SKM-1 treated with dmso at 0.1 percent for 144 hours (cell line): ENCODE measurements around the gene MPDZ.
"Not testable (repeated sequence)": the region's sequence is repeated elsewhere in the genome, so short reads cannot be mapped to it uniquely, and the experiment has no call there.

Source experiments
- DNase-seq: peaks from one replicate; lab custom pipeline; 2025; ENCODE audit not compliant: unreplicated experiment; lab: John Stamatoyannopoulos, UW

The MPDZ gene

DNA sequence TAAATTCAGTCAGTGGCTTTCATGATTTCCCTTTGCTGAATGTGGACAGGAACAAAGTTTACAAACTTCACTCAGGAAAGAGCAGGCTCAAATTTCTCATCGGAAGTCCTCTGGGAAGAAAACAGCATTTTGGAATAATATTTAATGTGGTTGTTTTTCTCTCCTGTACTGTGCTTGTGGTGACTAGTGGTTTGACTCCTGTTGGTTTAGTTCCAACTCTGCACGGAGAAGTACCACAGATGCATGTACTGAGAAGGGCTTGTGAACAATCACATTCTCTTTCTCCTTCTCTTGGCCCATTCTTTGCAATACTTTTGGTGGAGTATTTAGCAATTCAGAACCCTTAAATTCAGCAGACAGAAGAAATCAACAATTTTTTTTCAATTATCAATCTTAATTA, 13.3 kb downstream of the MPDZ start:
- DNase-seq: no peak

DNA sequence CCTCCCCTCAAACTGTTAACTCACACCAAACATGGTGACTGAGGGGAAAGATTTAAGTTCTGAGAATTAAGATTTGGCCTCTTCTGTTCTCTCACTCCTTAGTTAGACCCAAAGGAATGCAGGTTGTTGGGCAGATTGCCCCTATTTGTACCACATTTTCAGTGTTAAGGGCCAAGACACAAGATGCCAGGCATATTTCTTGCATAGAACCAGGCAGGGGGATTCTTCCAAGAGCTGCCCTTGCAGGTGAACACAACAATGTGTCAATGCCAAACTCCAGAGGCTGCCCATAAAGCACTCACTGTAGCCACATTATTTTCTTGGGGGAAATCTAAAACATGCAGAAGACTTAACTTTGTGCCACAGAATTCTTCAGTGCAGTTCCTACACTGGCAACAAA, 14.7 kb downstream of the MPDZ start:
- DNase-seq: no peak

DNA sequence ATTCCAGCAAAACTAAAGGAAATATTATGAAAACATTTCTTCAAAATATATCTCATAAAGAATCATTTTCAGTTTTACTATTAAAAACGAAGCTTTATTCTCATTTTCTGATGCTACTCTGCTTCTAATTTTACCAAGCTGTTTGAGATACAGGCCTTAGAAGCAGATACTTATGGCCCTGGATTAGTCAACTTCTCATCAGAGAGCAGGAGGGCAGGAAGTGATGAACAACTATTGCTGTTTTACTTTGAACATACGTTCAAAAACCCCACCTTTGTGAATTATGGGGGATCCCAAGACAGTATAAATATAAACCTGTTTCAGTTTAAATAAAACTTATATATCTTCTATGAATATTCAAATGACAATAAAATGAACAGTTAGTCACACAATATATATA, 16.0 kb downstream of the MPDZ start:
- DNase-seq: peak; percentile 0

DNA sequence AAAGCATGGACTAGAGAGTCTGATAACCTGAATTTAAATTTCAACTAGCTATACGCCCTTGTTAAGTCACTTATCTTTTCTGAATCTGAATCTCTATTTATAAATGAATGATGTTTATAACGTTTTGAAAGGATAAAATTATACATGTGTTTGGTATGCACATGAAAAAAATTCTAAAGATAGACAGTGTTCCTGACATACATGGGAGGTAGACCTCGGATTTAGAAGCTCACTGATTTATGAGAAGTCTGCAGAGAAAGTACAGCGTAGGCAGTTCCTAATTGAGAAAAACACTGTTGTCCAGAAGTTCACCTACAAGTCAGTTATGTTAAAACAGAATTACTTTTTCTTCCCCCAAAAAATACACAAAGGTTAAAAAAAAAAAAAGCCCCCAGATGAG, 26.6 kb downstream of the MPDZ start:
- DNase-seq: no peak

DNA sequence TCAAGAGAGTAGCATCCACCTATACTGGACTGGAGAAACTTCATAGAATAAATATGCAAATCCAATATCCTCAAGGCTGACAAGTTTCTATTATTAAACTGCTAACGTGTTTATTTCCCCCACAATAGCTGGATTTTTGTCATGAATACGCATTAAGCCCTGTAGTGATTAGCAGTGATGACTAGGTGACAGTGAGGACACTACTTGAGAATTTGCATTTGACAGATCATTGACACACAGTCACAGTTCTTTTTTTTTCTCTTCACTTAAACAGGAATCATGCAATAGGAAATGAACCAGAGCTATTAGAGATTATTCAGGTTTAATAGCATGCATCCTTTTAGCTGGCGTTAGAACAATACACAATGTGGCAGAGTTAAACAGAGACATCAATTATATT, 35.3 kb downstream of the MPDZ start:
- no peak for DNase-seq

DNA sequence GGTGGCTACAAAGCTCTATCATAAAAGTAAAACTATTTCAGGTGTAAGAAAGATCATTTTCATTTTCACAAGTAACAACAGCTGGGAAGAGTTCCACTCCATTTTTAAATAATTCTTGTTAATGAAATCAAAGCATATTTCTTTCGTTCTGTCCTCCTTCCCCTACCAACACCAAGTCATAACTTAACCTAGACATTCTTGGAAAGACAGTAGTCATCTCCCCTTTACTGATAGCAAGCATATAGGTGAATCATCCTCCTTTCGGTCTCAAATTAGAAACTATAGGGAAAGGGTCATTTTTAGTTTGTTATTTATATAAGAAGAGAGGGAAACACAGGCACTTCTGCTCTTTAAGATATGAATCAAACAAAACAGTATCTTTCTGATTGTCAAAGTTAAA, 38.2 kb downstream of the MPDZ start:
- DNase-seq: no peak

DNA sequence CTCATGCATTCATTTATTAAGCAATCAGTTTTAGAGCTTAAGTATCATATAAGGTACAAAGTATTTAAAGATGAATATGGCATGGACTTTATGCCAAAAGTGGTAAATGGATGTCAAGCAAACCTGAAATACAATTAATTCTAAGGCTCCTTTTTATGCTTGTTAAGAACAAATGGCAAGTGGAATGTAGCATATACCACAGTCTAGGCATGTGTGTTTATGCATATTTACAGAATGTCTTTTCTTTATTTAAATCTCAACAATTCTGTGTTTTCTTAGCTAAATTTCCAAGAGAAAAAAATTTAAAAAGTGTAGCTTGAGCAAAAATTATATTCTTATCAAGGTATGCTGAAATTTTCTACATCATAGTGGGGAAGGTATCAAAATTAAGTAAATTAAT, 39.8 kb downstream of the MPDZ start:
- DNase-seq: no peak

DNA sequence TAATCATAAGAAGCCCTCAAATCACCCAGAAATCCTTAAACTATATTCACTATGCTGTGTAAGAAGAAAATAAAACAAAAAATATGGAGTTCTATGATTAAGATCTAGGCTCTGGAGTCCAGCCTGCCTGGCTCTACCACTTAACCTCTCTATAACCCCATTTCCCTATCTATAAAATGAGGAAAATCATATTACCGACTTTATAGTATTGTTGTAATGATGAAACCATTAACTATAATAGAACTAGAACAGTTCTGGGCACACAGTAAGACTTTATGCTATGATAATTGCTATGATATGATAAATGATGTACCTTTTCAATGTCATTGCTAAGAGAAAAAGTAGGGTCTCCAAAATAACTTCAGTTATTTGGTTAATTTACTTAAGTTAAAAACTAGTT, 40.3 kb downstream of the MPDZ start:
- no peak for DNase-seq

DNA sequence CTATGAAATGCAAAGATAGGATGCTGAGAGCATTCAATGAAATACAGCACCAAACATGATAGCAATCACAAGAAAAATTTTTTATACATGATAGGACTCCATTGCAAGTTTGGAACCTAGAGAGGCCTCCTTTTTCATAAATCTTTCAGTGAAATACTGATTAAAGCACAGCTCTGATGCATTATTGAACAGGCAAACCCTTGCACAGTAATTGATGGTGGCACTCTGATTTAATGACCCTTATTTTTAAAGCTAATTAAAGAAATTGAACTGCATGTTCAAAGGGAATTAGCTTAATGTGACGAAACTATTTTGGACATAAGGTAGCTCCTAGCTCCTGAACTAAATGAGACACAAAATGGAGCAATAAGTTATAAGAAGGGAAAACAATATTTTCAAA, 44.6 kb downstream of the MPDZ start:
- DNase-seq: no peak

DNA sequence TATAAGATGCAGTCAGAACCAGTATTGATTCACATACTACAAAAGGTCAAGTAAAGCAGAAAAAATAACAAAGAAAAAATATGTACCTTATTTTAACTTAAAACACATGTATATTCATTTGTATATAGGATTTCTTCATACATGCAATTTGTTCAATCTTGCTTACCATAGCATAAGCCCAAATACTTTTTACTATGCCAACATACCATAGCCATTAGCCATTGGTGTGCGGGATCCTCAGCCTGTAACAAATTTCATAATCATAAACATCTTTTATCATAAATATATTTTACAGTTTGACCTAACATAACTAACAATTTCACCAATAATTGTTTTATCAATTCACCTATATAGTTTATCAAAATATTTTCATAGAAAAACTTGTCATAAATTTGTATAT, 51.1 kb downstream of the MPDZ start:
- no peak for DNase-seq

DNA sequence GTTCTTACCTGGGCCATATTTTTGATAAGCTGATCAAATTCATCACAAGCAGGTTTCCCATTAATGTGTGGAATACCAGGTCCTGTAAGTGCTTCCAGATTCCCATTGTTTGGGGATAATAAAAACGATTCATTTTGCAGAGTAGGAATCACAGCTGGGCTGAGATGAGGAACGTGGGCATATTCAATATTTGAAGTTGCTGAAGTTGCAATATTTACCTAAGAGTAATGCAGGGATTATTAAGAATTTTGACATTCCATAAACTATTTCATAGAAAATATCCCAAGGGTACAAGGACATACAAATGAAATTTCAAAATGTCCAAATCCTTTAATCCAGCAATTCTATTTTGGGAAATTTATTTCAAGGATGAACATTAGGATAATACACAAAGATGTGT, 55.1 kb downstream of the MPDZ start:
- no peak for DNase-seq

DNA sequence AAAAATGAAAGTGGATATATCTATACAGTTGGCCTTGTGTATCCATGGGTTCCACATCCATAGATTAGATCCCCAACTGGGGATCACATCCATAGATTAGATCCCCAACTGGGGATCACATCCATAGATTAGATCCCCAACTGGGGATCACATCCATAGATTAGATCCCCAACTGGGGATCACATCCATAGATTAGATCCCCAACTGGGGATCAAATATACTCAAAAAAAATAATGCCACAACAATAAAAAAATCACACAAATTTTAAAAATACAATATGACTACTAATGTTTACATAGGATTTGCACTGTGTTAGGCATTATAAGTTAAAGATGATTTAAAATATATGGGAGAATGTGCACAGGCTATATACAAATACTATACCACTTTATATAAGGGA, 56.8 kb downstream of the MPDZ start:
- not testable (repeated sequence) for DNase-seq

DNA sequence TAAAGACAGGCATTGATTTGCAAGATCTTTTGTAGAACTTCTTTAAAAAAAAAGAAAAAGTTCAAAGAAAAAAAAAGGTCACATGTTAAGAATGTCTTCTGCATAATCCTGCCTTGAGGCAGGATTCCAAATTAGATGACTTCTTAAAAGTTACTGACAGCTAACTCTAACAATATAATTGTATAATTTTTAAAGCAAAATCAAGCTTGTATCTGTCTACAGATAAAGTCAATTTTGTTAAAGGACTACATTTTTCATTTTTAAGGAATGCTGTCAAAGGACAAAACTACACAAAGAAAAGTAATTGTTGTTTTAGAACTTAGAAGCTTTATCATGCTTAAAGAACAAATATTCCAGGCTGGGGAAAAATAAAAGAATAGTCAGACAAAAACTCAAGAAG, 57.8 kb downstream of the MPDZ start:
- DNase-seq: no peak

DNA sequence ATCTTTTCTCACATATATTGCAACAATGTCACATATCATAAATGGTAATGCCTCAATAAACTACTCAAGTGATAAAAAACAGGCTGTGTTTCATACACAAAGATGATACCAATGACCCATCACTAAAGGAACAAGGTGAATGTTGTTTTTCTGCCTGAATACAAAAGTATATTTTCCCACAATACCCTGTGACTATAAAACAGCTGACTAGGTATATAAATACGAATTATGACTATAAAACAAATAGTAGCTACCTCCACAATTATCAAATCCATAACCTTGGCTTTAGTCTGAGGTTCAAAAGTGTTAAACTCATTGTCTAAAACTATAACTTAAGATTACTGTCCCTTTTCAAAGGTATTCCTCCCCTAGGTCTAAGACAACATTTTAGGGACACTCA, 58.7 kb downstream of the MPDZ start:
- no peak for DNase-seq

DNA sequence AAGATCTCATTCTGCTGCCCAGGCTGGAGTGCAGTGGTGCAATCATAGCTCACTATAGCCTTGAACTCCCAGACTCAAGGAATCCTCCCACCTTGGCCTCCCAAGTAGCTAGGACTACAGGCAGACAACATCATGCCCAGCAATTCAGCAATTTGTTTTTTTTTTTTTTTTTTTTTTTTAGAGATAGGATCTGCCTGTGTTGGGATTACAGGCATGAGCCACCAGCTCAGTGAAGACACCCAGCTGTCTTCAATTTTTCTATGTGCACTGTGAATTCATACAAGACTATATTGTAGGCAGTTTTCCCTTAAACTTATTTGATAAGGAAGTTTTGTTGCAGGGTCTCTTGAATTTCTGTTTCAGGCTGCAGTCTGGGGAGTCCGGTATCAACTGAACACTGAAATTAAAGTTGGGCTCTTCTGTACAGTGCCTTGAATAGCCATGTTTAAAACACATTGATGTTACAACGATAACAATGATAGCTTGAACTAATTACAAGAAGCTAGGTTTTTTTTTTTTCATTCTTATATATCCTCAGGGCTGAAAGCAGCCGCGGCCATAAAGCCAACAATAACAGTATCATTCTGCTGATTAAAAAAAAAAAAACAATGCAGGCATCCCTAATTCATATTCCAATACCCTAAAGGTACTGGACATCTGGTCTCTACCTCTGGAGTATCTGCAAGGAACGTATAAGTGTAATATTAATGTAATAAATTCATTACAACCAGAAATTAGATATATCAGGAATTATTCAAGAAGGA, 63.5 kb downstream of the MPDZ start:
- DNase-seq: no peak

DNA sequence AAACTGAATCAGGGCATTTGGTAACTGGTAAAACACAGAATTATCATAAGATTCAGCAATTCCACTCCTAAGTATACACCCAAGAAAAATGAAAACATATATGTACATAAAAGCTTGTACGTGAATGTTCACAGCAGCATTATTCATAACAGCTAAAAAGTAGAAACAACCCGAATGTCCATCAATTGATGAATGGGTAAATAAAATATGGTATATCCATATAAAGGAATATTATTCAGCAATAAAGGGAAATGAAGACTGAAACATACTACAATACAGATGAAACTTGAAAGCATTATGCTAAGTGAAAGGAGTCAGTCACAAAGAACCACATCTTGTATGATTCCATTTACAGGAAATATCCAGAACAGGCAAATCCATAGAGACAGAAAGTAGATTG, 65.5 kb downstream of the MPDZ start:
- DNase-seq: no peak

DNA sequence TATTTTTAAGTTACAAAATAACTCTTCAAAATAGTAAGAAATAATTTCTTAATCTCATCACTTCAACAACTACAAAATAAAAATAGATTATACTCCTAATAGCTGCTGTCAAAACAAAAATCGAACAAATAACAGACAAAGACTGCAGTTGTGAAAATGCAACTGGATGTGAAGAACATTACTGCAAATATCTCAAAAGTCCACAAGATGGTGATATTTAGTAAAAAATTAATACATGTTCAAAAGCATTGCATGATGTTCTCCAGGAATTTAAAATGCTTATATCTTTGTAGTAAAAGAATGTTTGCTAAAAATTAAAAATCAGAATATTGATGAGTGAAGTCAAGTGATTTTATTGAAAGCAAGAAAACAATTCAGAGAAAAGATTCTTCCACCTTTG, 66.2 kb downstream of the MPDZ start:
- peak; percentile 7 for DNase-seq

DNA sequence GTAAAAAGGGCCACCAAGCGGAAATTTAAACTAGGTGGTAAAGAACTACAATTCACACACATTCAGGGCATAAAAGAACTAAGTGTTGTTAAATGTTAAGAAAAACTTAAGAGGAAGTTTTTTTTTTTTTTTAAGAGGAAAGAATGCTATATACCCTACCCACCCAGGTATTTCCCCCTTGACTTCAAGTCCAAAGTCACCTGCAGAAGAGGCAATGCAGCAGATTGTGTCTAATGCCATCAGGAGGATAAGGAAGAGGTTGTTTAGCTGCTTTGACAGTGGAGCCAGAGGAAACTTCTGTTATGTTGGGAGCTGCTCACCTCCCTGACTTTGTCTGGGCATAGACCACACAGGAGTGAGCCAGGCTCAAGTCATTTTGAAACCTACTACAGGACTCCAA, 69.2 kb downstream of the MPDZ start:
- DNase-seq: no peak

DNA sequence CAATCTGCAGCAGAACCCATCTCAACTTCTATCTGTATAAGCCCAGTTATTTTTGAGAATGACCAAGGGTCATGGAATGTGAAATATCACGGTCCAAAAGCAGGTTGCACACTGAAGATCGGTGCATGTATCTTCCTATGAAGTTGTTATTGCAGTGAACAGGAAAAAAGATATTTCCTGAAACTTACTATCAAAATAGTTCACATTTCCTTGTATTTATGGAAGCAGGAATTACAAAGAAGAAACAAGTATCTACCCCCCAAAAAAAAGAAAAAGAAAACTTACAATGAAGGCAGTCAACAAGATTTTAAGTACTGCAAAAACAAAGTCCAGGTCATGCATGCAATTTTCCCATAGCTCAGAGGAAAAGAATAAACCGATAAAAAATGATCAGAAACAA, 70.0 kb downstream of the MPDZ start:
- DNase-seq: no peak

DNA sequence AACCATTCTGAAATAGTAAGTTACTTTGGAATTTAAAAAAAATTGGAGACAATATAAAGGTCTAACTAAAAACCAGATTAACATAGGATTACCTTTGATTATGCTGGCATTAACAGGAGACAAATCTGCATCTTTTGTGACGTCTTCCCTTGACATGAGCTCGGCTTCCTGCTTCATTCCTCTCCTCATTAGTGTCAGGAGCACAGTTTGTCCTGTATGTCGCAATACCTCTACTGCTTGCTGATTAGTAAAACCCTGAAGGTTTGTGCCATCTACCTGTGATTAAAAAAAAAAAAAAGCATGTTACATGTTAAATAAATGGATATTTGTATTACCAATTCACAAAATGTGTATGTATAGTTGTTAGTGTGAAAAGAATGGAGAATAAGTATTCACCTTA, 73.7 kb downstream of the MPDZ start:
- DNase-seq: no peak

DNA sequence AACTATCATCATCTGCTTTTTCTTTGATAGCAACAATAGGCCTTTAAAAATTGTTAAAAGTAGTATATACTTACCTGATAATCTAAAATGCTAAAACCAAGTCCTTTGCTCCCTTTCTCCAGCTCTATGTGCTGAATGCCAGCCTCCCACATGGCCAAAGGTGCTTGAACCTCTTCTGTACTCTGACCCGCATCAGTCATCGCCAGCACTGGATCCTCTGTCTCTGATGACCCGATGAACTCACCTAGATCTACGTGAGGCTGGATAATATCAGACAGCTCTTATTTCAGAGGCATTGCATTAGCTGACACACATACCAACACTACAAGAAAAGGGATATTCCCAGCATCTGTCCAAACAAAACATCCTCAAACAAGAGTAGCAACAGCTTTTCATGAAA, 89.5 kb downstream of the MPDZ start:
- DNase-seq: no peak

DNA sequence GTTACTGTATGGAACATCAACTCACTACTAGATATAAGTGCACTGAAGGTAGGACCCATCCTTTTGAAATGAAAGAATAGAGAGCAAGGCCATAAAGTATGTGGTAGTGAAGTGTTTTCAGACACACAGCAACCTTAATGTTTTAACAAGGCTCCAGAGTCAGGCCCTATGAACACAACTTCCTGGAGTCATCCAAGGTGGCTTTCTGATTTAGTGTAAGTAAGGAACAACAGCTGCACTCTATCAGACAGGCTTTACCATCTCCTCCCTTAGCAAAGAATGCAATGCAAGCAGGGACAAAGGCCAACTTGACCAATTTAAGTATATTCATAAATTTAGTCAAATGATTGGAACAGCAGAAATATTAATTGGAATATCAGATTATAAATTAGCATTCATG, 90.1 kb downstream of the MPDZ start:
- DNase-seq: no peak

DNA sequence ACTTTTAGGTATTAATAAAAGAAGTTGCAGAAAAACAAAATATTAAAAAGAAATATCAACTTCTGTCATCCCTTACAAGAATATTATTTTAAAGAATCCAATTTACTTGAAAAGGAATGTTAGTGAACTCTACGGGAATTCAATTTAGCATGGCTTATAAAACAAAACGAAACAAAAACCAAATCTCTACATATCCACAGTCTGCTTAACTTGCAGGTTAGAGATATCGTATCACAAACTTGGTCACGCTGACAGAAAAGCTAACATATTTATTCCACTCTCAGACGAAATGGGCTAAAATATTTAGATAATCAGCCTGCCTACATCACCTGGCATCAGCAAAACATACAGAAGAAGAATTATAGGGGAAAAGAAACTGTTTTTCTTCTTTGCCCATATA, 92.7 kb downstream of the MPDZ start:
- no peak for DNase-seq

DNA sequence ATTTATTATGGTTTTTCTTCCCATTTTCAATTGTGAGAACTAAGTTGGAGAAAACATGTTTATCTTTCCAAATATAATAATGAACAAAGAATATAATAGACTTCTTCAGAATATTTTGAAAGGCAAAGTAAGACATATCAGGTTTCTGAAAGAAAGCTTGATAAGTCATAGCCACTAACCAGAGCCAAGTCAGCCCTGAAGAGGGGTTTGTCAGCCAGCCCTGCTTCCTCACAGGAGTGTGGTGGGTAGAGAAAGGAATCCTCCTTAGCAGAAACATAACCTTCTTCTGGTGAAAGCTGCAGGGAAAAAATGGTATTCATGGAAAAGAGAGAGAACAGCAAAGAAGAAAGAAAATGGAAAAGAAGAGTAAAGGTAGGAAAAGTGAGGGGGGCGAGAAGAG, 93.4 kb downstream of the MPDZ start:
- no peak for DNase-seq
